ENCODE data around the gene ANXA8. TPM values are rescaled to one million over a fixed set of nuclear protein-coding genes. Genes with fewer than 3 reads are reported as not detected.
"Not testable (repeated sequence)": the region's sequence is repeated elsewhere in the genome, so short reads cannot be mapped to it uniquely, and the experiment has no call there.

The ANXA8 gene
- total and polyA plus RNA-seq, 5 donors from 2014 or later, result not detected

DNA sequence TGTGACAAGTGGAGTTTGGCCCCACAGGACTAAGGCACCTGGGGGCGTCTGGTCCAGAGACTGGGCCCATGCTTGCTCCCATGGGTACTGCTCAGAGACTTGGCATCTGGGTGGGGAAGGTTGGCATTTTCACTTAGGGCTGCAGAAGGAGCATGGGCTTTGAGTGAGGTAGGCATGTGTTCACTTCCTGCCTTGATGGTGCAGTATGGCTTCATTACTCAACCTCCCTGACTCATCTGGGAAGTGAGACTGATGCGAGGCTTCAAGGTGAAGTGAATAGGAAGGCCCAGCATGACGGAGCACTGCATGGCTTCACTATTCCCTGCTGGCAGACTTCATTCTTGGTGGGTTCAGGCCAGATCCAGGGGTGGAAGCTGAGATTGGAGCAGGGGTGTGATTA, 11.3 kb downstream of the ANXA8 start:
- H3K36me3 ChIP-seq (ENCODE audit: control insufficient read depth, insufficient read depth, low read length); H3K27ac ChIP-seq (ENCODE audit: insufficient read depth, low read length, poor library complexity, severe bottlenecking); DNase-seq; H3K36me3 Mint-ChIP-seq; H3K27me3 ChIP-seq (ENCODE audit: control insufficient read depth, insufficient read depth, low read length); H3K4me3 Mint-ChIP-seq; H3K9me3 ChIP-seq (ENCODE audit: control insufficient read depth in 2 of 2, low read length in 2 of 2); H3K4me3 ChIP-seq (ENCODE audit: low read depth, low read length); H3K4me1 ChIP-seq (ENCODE audit: control insufficient read depth, insufficient read depth, low read length, poor library complexity, severe bottlenecking); H3K4me1 Mint-ChIP-seq; H3K9me3 Mint-ChIP-seq; H3K27ac Mint-ChIP-seq; H3K27me3 Mint-ChIP-seq: not testable (repeated sequence)
- ATAC-seq (ENCODE audit: low read depth in 2 of 2), result peak; percentile 12 to 18

DNA sequence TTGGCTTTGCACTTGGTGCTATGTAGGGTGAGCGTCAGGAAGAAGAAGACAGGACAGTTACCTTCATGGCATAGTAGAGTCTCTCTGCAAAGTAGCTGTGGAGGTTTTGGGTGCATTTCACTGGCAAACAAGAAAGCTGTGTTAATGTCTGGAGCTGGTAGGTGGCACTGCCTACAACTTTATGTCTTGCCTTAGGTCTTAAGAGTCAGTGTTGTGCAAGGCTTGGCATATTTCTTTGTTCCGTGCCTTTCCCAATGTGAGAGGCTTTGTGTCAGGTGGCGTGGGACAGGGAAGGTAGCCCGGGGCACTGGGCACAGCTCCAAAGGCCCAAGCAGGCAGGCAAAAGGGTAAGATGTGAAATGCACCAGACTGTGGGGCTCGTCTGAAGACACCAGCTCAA, 11.8 kb downstream of the ANXA8 start:
- H3K4me1 ChIP-seq (ENCODE audit: control insufficient read depth, insufficient read depth, low read length, poor library complexity, severe bottlenecking); H3K27me3 ChIP-seq (ENCODE audit: control insufficient read depth, insufficient read depth, low read length); H3K27me3 Mint-ChIP-seq; H3K27ac ChIP-seq (ENCODE audit: insufficient read depth, low read length, poor library complexity, severe bottlenecking); ATAC-seq (ENCODE audit: low read depth in 2 of 2); H3K4me3 Mint-ChIP-seq; H3K36me3 ChIP-seq (ENCODE audit: control insufficient read depth, insufficient read depth, low read length); H3K9me3 ChIP-seq (ENCODE audit: control insufficient read depth in 2 of 2, low read length in 2 of 2); H3K27ac Mint-ChIP-seq; H3K4me1 Mint-ChIP-seq; DNase-seq; H3K9me3 Mint-ChIP-seq; H3K4me3 ChIP-seq (ENCODE audit: low read depth, low read length); H3K36me3 Mint-ChIP-seq: not testable (repeated sequence)

DNA sequence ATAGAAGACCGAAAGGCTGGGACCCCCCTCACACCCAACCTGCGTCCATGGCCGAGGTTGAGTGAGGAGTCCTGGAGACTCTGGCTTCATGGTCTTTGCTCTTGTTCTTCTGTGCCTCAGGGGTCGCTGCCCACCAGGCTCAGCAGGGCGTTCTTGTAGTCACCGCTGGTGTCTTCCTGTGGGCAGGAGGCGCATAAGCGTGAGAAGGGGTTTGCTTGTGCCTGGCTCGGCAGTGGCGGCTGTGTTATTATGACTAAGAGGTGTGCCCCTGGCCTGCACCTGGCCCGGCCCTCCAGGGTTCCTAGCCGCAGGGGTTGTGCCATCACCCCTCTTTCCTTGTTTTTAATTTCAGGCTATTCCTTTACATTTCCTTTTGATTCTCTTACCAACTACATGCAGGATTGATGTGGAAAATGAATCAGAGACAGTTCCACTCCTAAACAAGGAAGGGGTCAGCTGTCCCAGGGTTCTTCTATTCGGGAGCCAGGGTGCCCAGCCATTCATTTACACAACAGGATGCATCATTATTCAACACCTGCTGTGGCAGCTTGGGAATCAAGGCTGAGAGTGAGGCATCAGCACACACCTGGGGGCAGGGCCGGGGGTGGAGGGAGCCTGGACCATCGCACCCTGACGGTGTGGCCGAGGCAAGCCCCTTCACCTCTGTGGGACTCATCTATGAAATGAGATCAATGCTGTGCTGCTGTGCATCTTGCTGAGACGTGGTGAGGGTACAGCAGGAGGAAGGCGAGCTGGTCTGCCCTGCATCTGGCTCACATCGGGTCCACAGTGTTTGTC, 15.0 kb downstream of the ANXA8 start:
- H3K9me3 ChIP-seq (ENCODE audit: control insufficient read depth in 2 of 2, low read length in 2 of 2); H3K27ac ChIP-seq (ENCODE audit: insufficient read depth, low read length, poor library complexity, severe bottlenecking); H3K27me3 Mint-ChIP-seq; H3K36me3 Mint-ChIP-seq; DNase-seq; H3K27me3 ChIP-seq (ENCODE audit: control insufficient read depth, insufficient read depth, low read length); H3K36me3 ChIP-seq (ENCODE audit: control insufficient read depth, insufficient read depth, low read length); H3K4me1 Mint-ChIP-seq; H3K9me3 Mint-ChIP-seq; ATAC-seq (ENCODE audit: low read depth in 2 of 2); H3K4me3 ChIP-seq (ENCODE audit: low read depth, low read length); H3K4me1 ChIP-seq (ENCODE audit: control insufficient read depth, insufficient read depth, low read length, poor library complexity, severe bottlenecking); H3K4me3 Mint-ChIP-seq; H3K27ac Mint-ChIP-seq: not testable (repeated sequence)

DNA sequence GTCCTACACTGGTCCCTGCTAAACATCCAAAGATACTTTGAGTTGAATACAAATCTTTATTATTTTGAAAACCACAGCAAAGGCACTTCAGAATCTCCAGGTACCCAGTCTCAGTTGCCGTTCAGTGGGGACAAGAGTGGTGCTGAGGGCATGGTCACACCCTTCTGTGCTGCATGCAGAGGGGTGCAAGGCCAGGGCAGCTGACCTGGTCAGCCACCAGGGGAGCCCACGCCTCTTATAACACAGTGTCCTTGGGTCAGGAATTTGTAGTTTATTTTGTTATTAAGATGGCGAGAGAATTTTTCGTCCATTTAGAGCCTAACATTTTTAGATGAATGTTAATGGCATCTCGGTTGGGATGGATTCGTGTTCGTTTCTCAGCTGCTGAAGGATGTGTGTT, 16.0 kb downstream of the ANXA8 start:
- H3K27me3 Mint-ChIP-seq; H3K4me1 Mint-ChIP-seq; H3K4me3 Mint-ChIP-seq; ATAC-seq (ENCODE audit: low read depth in 2 of 2); DNase-seq; H3K27ac ChIP-seq (ENCODE audit: insufficient read depth, low read length, poor library complexity, severe bottlenecking); H3K27me3 ChIP-seq (ENCODE audit: control insufficient read depth, insufficient read depth, low read length); H3K9me3 Mint-ChIP-seq; H3K36me3 Mint-ChIP-seq; H3K4me3 ChIP-seq (ENCODE audit: low read depth, low read length); H3K36me3 ChIP-seq (ENCODE audit: control insufficient read depth, insufficient read depth, low read length); H3K4me1 ChIP-seq (ENCODE audit: control insufficient read depth, insufficient read depth, low read length, poor library complexity, severe bottlenecking); H3K27ac Mint-ChIP-seq; H3K9me3 ChIP-seq (ENCODE audit: control insufficient read depth in 2 of 2, low read length in 2 of 2): not testable (repeated sequence)

DNA sequence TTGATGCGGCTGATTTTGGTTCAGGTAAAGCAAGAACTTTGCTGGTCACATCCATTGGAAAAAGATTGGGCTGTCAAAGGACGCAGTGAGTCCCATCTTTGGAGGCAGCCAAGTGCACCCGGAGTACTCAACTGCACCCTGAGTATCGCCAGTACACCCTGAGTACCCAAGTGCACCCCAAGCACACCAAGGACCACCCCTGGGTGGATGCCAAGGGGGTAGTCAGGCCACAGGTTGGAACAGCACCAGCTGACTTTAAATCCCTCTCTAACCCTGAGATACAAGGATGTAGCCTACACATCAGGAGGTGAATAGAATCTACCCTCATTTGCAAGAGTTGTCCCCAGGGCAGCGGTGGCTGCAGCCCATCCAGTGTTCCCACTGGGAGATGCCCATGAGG, 16.5 kb downstream of the ANXA8 start:
- not testable (repeated sequence) for H3K27ac Mint-ChIP-seq; H3K27me3 ChIP-seq (ENCODE audit: control insufficient read depth, insufficient read depth, low read length); H3K27ac ChIP-seq (ENCODE audit: insufficient read depth, low read length, poor library complexity, severe bottlenecking); H3K9me3 ChIP-seq (ENCODE audit: control insufficient read depth in 2 of 2, low read length in 2 of 2); DNase-seq; H3K4me3 Mint-ChIP-seq; H3K4me3 ChIP-seq (ENCODE audit: low read depth, low read length); H3K4me1 ChIP-seq (ENCODE audit: control insufficient read depth, insufficient read depth, low read length, poor library complexity, severe bottlenecking); ATAC-seq (ENCODE audit: low read depth in 2 of 2); H3K9me3 Mint-ChIP-seq; H3K4me1 Mint-ChIP-seq; H3K36me3 Mint-ChIP-seq; H3K27me3 Mint-ChIP-seq; H3K36me3 ChIP-seq (ENCODE audit: control insufficient read depth, insufficient read depth, low read length)

DNA sequence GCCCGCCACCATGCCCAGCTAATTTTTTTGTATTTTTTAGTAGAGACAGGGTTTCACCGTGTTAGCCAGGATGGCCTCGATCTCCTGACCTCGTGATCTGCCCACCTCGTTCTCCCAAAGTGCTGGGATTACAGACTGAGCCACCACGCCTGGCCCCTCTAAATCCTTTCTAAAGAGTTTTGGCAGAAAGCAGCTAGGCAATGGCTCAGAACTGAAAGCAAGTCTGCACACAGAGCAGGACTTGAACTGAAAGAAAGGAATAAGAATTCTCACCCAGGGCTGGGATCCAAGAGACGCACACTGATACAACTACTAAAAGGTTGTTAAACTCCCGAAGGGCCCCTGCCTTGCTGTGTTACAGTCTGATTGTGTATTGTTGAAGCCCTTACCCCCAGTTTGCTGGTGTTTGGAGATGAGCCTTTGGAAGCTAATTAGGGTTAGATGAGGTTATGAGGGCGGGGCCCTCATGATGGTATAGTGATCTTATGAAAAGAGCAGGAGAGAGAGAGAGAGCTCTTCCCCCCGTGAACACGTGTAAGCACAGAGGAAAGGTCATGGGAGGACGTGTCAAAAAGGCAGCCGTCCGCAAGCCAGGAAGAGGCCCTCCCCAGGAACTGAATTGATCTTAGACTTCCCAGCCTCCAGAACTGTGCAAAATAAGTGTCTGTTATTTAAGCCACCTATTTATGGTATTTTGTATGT, 18.5 kb downstream of the ANXA8 start:
- not testable (repeated sequence) for H3K36me3 ChIP-seq (ENCODE audit: control insufficient read depth, insufficient read depth, low read length); H3K4me1 Mint-ChIP-seq; H3K4me3 Mint-ChIP-seq; H3K27ac ChIP-seq (ENCODE audit: insufficient read depth, low read length, poor library complexity, severe bottlenecking); H3K4me3 ChIP-seq (ENCODE audit: low read depth, low read length); H3K4me1 ChIP-seq (ENCODE audit: control insufficient read depth, insufficient read depth, low read length, poor library complexity, severe bottlenecking); H3K27me3 Mint-ChIP-seq; H3K36me3 Mint-ChIP-seq; H3K9me3 Mint-ChIP-seq; H3K9me3 ChIP-seq (ENCODE audit: control insufficient read depth in 2 of 2, low read length in 2 of 2); ATAC-seq (ENCODE audit: low read depth in 2 of 2); DNase-seq; H3K27me3 ChIP-seq (ENCODE audit: control insufficient read depth, insufficient read depth, low read length); H3K27ac Mint-ChIP-seq

DNA sequence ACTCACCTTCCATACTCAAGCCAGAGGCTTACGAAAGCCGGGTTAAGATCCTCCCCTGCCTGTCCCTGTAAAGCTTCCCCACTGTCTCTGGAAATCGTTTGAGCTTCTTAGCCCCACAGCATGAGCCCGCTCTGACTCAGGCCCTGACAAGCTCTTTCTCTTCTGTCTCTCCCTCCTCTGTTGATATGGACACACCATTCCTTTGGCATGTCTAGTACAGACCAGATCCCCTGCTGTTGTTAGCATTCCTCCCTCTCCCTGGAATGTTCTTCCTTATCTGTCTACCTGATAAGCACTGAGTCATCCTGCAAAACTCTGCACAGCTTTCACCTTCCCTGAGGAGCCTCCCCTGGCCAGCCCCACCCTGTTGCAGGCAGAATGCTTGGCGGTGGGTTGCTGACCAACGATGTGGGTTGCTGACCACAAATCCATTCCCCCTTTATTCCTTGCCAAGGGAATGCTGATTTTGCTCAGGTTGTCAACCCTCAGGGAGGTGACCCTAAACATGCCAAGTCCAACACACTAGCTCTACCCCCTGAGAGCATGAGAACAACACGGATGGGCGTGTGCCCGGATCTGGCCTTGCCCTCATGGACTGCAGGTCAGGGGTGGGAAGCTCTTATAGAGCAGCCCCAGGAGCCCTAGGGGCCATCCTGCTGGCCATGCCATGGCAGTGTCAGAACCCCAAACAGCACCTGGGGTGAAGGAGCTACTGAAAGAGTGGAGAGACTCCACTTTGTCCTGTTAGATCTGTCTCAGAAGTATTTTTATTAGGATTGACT, 21.1 kb downstream of the ANXA8 start:
- not testable (repeated sequence) for H3K27me3 Mint-ChIP-seq; H3K4me3 ChIP-seq (ENCODE audit: low read depth, low read length); H3K9me3 ChIP-seq (ENCODE audit: control insufficient read depth in 2 of 2, low read length in 2 of 2); H3K9me3 Mint-ChIP-seq; DNase-seq; ATAC-seq (ENCODE audit: low read depth in 2 of 2); H3K36me3 ChIP-seq (ENCODE audit: control insufficient read depth, insufficient read depth, low read length); H3K27ac Mint-ChIP-seq; H3K27ac ChIP-seq (ENCODE audit: insufficient read depth, low read length, poor library complexity, severe bottlenecking); H3K4me1 Mint-ChIP-seq; H3K4me3 Mint-ChIP-seq; H3K4me1 ChIP-seq (ENCODE audit: control insufficient read depth, insufficient read depth, low read length, poor library complexity, severe bottlenecking); H3K27me3 ChIP-seq (ENCODE audit: control insufficient read depth, insufficient read depth, low read length); H3K36me3 Mint-ChIP-seq
